Fibroblast of lung (primary cell): ENCODE results near the gene ACADVL.

ENCODE experiments used
- CTCF ChIP-seq, 2 donors: IDR thresholded peaks in 1 of 2; conservative IDR thresholded peaks in 1 of 2; 1 replicate in 1 of 2; 2 replicates in 1 of 2; pipeline ENCODE4 v1.5.1; 2011 to 2012; ENCODE audit warnings: low read length in 2 of 2, control low read depth in 1 of 2, inconsistent platforms in 1 of 2, low read depth in 1 of 2, mild to moderate bottlenecking in 1 of 2
- EZH2 ChIP-seq: IDR thresholded peaks from 2 replicates; pipeline ENCODE4 v1.5.1; 2012; ENCODE audit warnings: low read length, control low read depth, mild to moderate bottlenecking; ENCODE audit errors: missing control alignments

GRCh38 chr17:7203391-7203790, 16.3 kb upstream of the ACADVL start:
- TF ChIP-seq EZH2 (no peak), CTCF (conservative IDR thresholded peaks at IDR 0.05 in 1 of 2, IDR thresholded peaks at IDR 0.05 in 1 of 2; ENCODE audit: low read depth in 1 of 2, low read length in 2 of 2) (no peak)
